HepG2 (cell line): ENCODE results near the gene DAPP1. TPM values are rescaled to one million over a fixed set of nuclear protein-coding genes. Genes with fewer than 3 reads are reported as not detected.

Experiments used
- ATAC-seq: fragments of 200-7000 bp; cut with Tn5 transposase; 3 replicates; pipeline ENCODE4 v1.9.1; 2020; ENCODE audit warnings: mild to moderate bottlenecking, moderate library complexity
- BruUV-seq: library from RNA; stranded (reverse); fragments of 400-500 nt; replicated peaks from 2 replicates; lab custom pipeline; 2021; lab: Mats Ljungman, UMichigan
- CTCF ChIA-PET: fragments of 300-600 bp; formaldehyde crosslinking; extraction: SDS; loops from one replicate; lab custom pipeline; 2021; ENCODE audit warnings: low total read pairs, inconsistent platforms, low intra/inter-chr PET ratio; lab: Yijun Ruan, JAX
- POLR2A ChIA-PET: fragments of 350-600 bp; sonication (Branson Sonifier 250); formaldehyde crosslinking; loops from one replicate; lab custom pipeline; 2020; ENCODE audit warnings: antibody characterized with exemption, inconsistent platforms; lab: Yijun Ruan, JAX
- DNase-seq: peaks from one replicate; pipeline ENCODE4 v3.0.0-alpha.2; 2015; ENCODE audit warnings: low spot score
- FAIRE-seq: peaks from 3 replicates; lab custom pipeline; 2011; peaks lifted over from hg19 to GRCh38; lab: Jason Lieb, UNC
- H2AFZ ChIP-seq: one replicate; pipeline ENCODE4 v1.6.1; 2011; ENCODE audit warnings: low read length, inconsistent platforms
- H3K27ac ChIP-seq: fragments of 300-600 bp; 3 replicates; pipeline ENCODE4 v1.8.0; 2011; ENCODE audit warnings: mixed run types, mild to moderate bottlenecking, mixed read lengths, low read length, inconsistent platforms; ENCODE audit not compliant: insufficient read depth; ENCODE audit errors: extremely low read length
- H3K27me3 ChIP-seq, 2 experiments: fragments of 200-600 bp in 1 of 2; 2 replicates in 1 of 2; 3 replicates in 1 of 2; pipeline versions ENCODE4 v1.6.0 to v1.8.0; 2011; ENCODE audit warnings: low read length in 2 of 2, mild to moderate bottlenecking in 2 of 2, moderate library complexity in 2 of 2, inconsistent platforms in 1 of 2; ENCODE audit not compliant: insufficient read depth in 2 of 2, control insufficient read depth in 1 of 2
- H3K36me3 ChIP-seq, 2 experiments: fragments of 200-600 bp in 1 of 2; replicated peaks in 1 of 2; 2 replicates in 1 of 2; 3 replicates in 1 of 2; pipeline versions ENCODE4 v1.5.1 to v1.8.0; 2011; ENCODE audit warnings: low read length in 2 of 2, inconsistent platforms in 1 of 2; ENCODE audit not compliant: insufficient read depth in 2 of 2, control insufficient read depth in 1 of 2
- H3K4me1 ChIP-seq: 2 replicates; pipeline ENCODE4 v1.5.1; 2012; ENCODE audit warnings: low read length, inconsistent platforms; ENCODE audit not compliant: insufficient read depth
- H3K4me2 ChIP-seq: 2 replicates; pipeline ENCODE4 v1.6.0; 2011; ENCODE audit warnings: low read depth, low read length, inconsistent platforms
- H3K4me3 ChIP-seq, 3 experiments: fragments of 200-600 bp in 1 of 3; sonication (generic), shearing (Covaris generic) in 1 of 3; replicated peaks in 1 of 3; 2 replicates each; pipeline ENCODE4 v1.5.1; 2011 to 2016; ENCODE audit warnings: low read length in 3 of 3, inconsistent platforms in 2 of 3, low read depth in 2 of 3, mild to moderate bottlenecking in 2 of 3, control low read depth in 1 of 3, mixed read lengths in 1 of 3; ENCODE audit not compliant: insufficient read depth in 1 of 3
- H3K79me2 ChIP-seq: one replicate; pipeline ENCODE4 v1.6.1; 2011; ENCODE audit warnings: low read length, inconsistent platforms; ENCODE audit not compliant: insufficient read depth
- H3K9ac ChIP-seq: 2 replicates; pipeline ENCODE4 v1.6.0; 2011; ENCODE audit warnings: mild to moderate bottlenecking, low read depth, low read length, inconsistent platforms; ENCODE audit not compliant: insufficient read depth
- H3K9me3 ChIP-seq: 2 replicates; pipeline ENCODE4 v1.5.1; 2012; ENCODE audit warnings: mild to moderate bottlenecking, low read length
- H4K20me1 ChIP-seq: 2 replicates; pipeline ENCODE4 v1.6.0; 2011; ENCODE audit warnings: inconsistent platforms, mild to moderate bottlenecking, low read length, moderate library complexity; ENCODE audit not compliant: insufficient read depth
- DR1 ChIP-seq: sonication (generic); formaldehyde crosslinking; IDR thresholded peaks from 2 replicates; pipeline ENCODE4 v1.8.0; 2021; ENCODE audit warnings: mild to moderate bottlenecking, missing genetic modification reagents, inconsistent platforms
- GABPA ChIP-seq, 2 experiments: IDR thresholded peaks; 2 replicates each; pipeline ENCODE4 v1.6.1; 2011 to 2016; ENCODE audit warnings: low read depth in 2 of 2, low read length in 1 of 2, missing biosample characterization in 1 of 2, missing genetic modification characterization in 1 of 2
- GFI1 ChIP-seq: sonication (generic); formaldehyde crosslinking; IDR thresholded peaks from 2 replicates; pipeline ENCODE4 v1.5.0; 2020; ENCODE audit warnings: missing genetic modification reagents, mild to moderate bottlenecking, borderline replicate concordance
- ISL2 ChIP-seq: sonication (generic); formaldehyde crosslinking; IDR thresholded peaks from 2 replicates; pipeline ENCODE4 v1.5.0; 2020; ENCODE audit warnings: missing genetic modification reagents
- NFE2 ChIP-seq: sonication (generic); formaldehyde crosslinking; IDR thresholded peaks from 2 replicates; pipeline ENCODE4 v1.4.0; 2020; ENCODE audit warnings: missing genetic modification reagents
- NFIC ChIP-seq: IDR thresholded peaks from 2 replicates; pipeline ENCODE4 v1.6.1; 2012; ENCODE audit warnings: mild to moderate bottlenecking, low read length, inconsistent platforms
- POLR2AphosphoS2 ChIP-seq: IDR thresholded peaks from 2 replicates; pipeline ENCODE4 v1.6.1; 2011; ENCODE audit warnings: low read depth, low read length, improper control_type of control experiment
- ZBTB7B ChIP-seq: sonication (generic); formaldehyde crosslinking; IDR thresholded peaks from 2 replicates; pipeline ENCODE4 v1.4.0; 2020; ENCODE audit warnings: missing genetic modification reagents
- ZNF318 ChIP-seq: sonication (generic); formaldehyde crosslinking; IDR thresholded peaks from 2 replicates; pipeline ENCODE4 v1.4.0; 2020; ENCODE audit warnings: mild to moderate bottlenecking, missing genetic modification reagents
- WGBS: methylation state at CpG from one replicate; pipeline ENCODE4 v1.1.6; 2017; ENCODE audit warnings: low lambda C conversion rate; 5-methylcytosine and 5-hydroxymethylcytosine counted together
- in situ Hi-C: cut with HindIII; loops from 2 replicates; pipeline ENCODE4 v1.10.0; 2017; ENCODE audit warnings: low pct_unique_long_range_greater_than_20kb; ENCODE audit not compliant: extremely low pct_ligation_motif_present
- intact Hi-C: fragments of 100-400 bp; cut with micrococcal nuclease; formaldehyde crosslinking; loops from one replicate; pipeline ENCODE4 v1.10.0; 2022; ENCODE audit not compliant: unreplicated experiment
- polyA plus RNA-seq, 8 experiments: library from polyadenylated mRNA; depleted of rRNA in 3 of 8; stranded (reverse) in 7 of 8; unstranded in 1 of 8; fragments of >200 nt; fragmentation: Illumina TruSeq in 4 of 8; extraction: Trizol in 4 of 8; gene quantifications; 2 replicates each; pipeline versions ENCODE4 v1.2.1 to v1.2.3, GENCODE V29; 2011 to 2016; ENCODE audit warnings: low read depth in 4 of 8, missing spikeins in 1 of 8, mixed read lengths in 1 of 8; ENCODE audit not compliant: insufficient read depth in 1 of 8
- total RNA-seq, 5 experiments: library from RNA; depleted of rRNA; stranded (reverse); fragments of >200 nt; fragmentation: Illumina TruSeq; extraction: Trizol; gene quantifications; 2 replicates each; pipeline ENCODE4 v1.2.3, GENCODE V29; 2016; ENCODE audit warnings: low read depth in 1 of 5

Gene DAPP1
- total and polyA plus RNA-seq, 2 of the 13 experiments (the other 11 are each of a cell fraction or from before 2014, with no cell fraction given): not detected

- TF ChIP-seq NFE2 (CRISPR knock-in tag): no peak
These were observed 26.8 kb downstream of the DAPP1 start (continued) for GRCh38 chr4:99843413-99843812.

GRCh38 chr4:99844048-99844447, 27.4 kb downstream of the DAPP1 start:
- no peak for TF ChIP-seq GABPA (IDR thresholded peaks at IDR 0.05; ENCODE audit: low read depth, low read length)
- TF ChIP-seq GABPA (CRISPR knock-in tag; IDR thresholded peaks at IDR 0.05; ENCODE audit: low read depth): peak; percentile 35; the same call in 1 of the 2 replicates
- no peak for TF ChIP-seq DR1 (CRISPR knock-in tag)
- no peak for TF ChIP-seq POLR2AphosphoS2
- no peak for TF ChIP-seq NFIC
- no peak for TF ChIP-seq ZBTB7B (CRISPR knock-in tag)
- TF ChIP-seq GFI1 (CRISPR knock-in tag): no peak
- no peak for TF ChIP-seq ZNF318 (CRISPR knock-in tag)
- no peak for TF ChIP-seq ISL2 (CRISPR knock-in tag)
- TF ChIP-seq, all 625 proteins: peak for 1
- Histone ChIP-seq H3K4me2 (0 out of 2 replicates have a peak overlapping the region, but pooled peaks have one; percentile 0), H3K27me3 (no peaks in the 10 kb centered on the region; a peak in 1 of 5 replicates), H3K79me2 (no peaks in the 10 kb centered on the region), H3K4me3 (no peak overlapping the region), H2AFZ (no peak overlapping the region), H4K20me1 (no peaks in the 10 kb centered on the region), H3K36me3 (no peaks in the 10 kb centered on the region), H3K4me1 (no peaks in the 10 kb centered on the region), H3K9ac (no peak overlapping the region), H3K27ac (no peak overlapping the region), H3K9me3 (no peaks in the 10 kb centered on the region)
- ATAC-seq: no peak
- in situ Hi-C loops: no loop called here
- 46% methylated on average over 7 of the region's 7 CpGs for WGBS
- no peak for DNase-seq
- BruUV-seq: no TSS peak
- ChIA-PET POLR2A (no interaction called here), CTCF (no interaction called here)
- FAIRE-seq: no peak
- intact Hi-C loops: no loop called here
